Cerebellar nuclear complex (tissue), 1 donor: ENCODE data around the gene C2CD2.
"Not testable (repeated sequence)": the region's sequence is repeated elsewhere in the genome, so short reads cannot be mapped to it uniquely, and the experiment has no call there.

ENCODE experiments used
- DNase-seq, 2 experiments: peaks; one replicate each; lab custom pipeline; 2025; lab: John Stamatoyannopoulos, UW

Gene C2CD2

GRCh38 chr21:41958886-41959563 lies 5.2 kb upstream of the C2CD2 start:
- no peak for DNase-seq

- DNase-seq: no peak
Observed at GRCh38 chr21:41957991-41958766, 4.4 kb upstream of the C2CD2 start.

GRCh38 chr21:41956926-41957729 lies 3.3 kb upstream of the C2CD2 start:
- DNase-seq: no peak

- DNase-seq: no peak
Observed at GRCh38 chr21:41955516-41955915, 1.7 kb upstream of the C2CD2 start.

GRCh38 chr21:41954654-41955499 lies 1.1 kb upstream of the C2CD2 start:
- no peak for DNase-seq

- no peak for DNase-seq
Observed at GRCh38 chr21:41953249-41953830, 478 bp downstream of the C2CD2 start.

- no peak for DNase-seq
Observed at GRCh38 chr21:41952568-41953248, 1.1 kb downstream of the C2CD2 start.

- no peak for DNase-seq
Observed at GRCh38 chr21:41951876-41952567, 1.8 kb downstream of the C2CD2 start.

- DNase-seq: no peak
Observed at GRCh38 chr21:41950941-41951351, 2.9 kb downstream of the C2CD2 start.

- not testable (repeated sequence) for DNase-seq
Observed at GRCh38 chr21:41949631-41950030, 4.2 kb downstream of the C2CD2 start.

GRCh38 chr21:41948901-41949300 lies 4.9 kb downstream of the C2CD2 start:
- no peak for DNase-seq

- DNase-seq: no peak
Observed at GRCh38 chr21:41948078-41948895, 5.5 kb downstream of the C2CD2 start.

GRCh38 chr21:41945982-41946381 lies 7.8 kb downstream of the C2CD2 start:
- no peak for DNase-seq

- DNase-seq: no peak
Observed at GRCh38 chr21:41943851-41944250, 10.0 kb downstream of the C2CD2 start.

- no peak for DNase-seq
Observed at GRCh38 chr21:41942457-41942856, 11.4 kb downstream of the C2CD2 start.

GRCh38 chr21:41941941-41942340 lies 11.9 kb downstream of the C2CD2 start:
- DNase-seq: no peak

GRCh38 chr21:41940431-41940830 lies 13.4 kb downstream of the C2CD2 start:
- no peak for DNase-seq

- DNase-seq: no peak
Observed at GRCh38 chr21:41939391-41939790, 14.4 kb downstream of the C2CD2 start.
